Endometrium (tissue), 2 donors: ENCODE data around the gene CLEC20A.

Source experiments
- FAIRE-seq: peaks from 2 replicates; lab custom pipeline; 2012; peaks lifted over from hg19 to GRCh38; lab: Jason Lieb, UNC
- donor health status: control.
- donor health status: control.

Gene CLEC20A

GRCh38 chr1:178496410-178497135 is at the start of gene CLEC20A:
TSS of gene CLEC20A (minus strand) at chr1:178496964. CDS start at chr1:178496939, 25 bp downstream.
- FAIRE-seq = no peak

DNA sequence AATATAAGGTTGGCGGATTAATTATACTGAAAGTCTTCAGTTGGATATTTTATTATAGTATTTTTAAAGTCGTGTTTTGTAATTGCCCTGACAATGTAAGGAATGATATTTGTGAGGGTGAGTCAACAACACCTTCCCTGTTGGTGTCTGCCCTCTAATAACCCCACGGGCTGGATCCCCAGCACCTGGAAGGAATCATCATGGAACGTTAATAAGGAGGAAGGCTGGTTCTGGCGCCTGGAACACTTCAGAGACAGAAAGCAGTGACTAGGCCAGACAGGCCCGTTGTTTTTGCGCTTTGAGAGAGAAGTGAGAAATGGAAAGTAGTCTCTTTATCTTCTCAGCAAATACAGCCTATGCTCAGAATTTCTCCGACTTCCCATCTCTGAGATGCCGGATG is 47.8 kb upstream of the CLEC20A start:
- FAIRE-seq = no peak

DNA sequence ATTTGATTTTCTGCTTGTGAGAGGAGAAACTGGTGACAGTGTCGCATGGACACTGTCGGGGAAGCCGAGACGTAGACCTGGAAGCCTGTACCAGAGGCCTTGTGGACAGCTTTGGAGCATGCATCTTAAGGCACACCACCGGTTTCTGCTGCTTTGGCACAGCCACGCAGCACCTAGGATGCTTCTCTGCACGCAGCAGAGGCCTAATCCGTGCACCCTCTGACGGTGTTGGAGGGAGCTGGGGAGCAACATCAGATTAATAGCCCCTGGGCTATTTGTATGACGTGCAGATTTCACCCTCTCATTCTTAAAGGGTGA is 46.5 kb upstream of the CLEC20A start:
- no peak for FAIRE-seq

DNA sequence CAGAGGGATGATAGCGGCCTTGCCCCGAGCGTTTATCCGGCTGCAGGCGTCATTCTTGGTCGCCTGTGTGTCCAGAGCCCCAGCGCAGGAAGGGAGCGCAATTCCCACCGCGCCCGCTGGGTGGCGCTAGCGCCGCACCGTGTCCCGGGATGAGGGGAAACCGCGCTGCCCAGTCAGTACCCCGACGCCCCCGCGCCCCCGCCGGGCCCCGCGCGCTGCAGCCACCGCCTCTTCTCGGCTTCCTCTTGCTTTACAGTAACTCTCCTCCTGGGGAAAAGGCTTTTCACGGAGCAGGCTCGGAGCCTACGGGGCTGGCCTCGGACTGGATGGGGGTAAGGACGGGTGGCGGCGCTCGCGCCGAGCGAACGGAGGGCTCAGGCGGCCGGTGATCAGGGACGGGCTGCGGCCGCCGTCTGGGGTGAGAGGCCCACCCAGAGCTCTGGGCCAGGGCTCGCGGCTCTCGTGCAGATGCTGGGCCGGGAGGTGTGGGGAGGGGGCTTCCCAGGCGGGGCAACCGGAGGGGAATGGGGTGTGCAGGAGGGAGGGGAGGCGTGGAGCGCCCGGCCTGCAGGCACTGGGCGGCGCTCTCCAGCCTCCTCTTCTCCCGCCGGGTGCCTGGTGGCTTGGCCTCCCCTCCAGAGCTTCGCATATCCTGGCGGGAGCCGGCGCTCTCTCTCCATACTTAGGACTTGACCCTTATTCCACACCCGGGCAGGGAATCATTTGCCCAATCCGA is 46.0 kb upstream of the CLEC20A start:
- no peak for FAIRE-seq

DNA sequence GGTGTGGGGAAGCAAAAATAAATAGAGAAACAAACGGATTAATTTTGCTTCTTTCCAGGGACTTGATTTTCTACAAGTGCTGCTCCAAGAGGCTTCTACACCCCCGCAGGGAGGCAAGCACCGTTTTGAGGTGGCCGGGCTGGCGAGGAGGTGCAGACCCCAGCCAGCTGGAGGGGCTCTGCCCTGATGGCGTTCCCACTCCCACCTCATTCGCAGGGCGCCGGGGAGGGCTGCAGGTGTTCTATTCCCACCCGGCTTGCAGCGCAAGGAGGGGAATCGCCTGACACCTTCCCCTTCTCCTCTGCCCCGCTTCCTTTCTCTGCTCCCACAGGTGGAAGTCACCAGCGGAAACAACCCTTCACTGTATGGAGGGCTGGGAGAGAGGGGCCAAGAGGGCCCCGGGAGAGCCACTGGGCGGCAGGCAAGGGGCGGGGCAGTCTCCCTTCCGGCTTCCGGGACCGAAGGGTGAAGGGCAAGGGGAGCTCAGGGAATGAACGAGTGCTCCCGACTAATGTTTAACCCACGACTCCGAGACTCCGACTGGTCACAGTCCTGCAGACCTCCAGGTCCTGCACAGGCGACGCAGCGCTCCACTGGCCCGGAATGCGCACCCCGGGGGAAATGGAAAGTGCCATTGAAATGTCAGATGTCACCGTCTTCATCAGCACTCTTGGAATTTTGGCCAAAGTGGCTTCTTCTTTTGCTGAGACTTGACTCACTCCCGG is 45.2 kb upstream of the CLEC20A start:
- no peak for FAIRE-seq

DNA sequence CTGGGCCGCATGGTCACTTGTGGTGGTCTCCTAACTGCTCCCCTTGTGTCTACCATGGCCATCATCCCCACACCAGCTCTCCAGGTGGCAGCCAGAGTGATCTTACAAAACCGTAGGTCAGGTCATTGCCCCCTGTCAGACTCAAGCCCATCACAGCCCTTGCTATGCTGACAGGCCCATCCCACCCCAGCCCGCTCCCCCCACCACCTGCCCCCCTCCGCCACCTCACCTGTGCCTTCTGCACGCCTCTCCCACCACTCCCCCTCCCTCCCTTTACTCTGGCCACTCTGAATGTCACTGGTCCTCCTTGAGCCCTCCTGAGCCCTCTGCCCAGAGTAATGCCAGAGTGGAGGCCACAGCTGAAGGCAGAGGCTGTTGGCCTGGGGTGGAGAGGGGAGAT is 44.6 kb upstream of the CLEC20A start:
- no peak for FAIRE-seq

DNA sequence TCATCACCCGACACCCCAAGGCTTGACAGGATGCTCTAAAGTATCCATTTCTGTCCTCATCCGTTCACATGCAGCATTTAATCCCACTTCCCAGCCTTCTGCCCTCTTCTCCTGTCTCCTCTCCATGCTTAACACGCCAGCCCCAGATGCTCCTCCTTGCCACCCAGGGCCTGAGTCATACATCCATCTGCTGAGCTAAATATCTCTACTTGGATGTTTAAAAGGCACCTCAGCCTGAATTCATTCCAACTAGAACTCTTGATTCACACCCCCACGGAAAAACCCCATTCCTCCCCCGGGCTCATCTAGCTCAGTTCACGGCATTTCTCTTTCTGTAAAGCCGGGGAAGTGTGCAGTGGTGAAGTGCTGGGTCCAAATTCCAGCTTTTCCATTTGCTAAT is 43.9 kb upstream of the CLEC20A start:
- FAIRE-seq = no peak

DNA sequence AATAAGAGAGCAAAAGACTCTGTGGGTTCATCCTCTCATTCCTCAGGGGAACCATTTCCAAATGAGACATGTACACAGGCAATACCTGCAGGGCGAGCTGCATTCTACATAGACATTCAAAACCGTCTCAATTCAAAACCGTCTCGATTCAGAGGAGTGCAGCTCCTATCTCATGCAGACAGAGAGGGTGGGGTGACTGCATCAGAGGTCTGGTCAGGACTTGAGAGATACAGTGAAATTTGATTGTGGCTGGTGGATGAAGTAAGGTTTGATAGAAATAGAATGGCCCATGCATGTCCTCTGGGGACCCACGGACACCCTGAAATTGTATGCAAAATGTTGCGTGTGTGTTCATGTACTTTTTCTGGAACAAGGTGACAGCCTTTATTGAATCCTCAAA is 43.4 kb upstream of the CLEC20A start:
- FAIRE-seq = no peak

- FAIRE-seq = no peak
These were observed 42.5 kb upstream of the CLEC20A start for GRCh38 chr1:178539291-178539690.

DNA sequence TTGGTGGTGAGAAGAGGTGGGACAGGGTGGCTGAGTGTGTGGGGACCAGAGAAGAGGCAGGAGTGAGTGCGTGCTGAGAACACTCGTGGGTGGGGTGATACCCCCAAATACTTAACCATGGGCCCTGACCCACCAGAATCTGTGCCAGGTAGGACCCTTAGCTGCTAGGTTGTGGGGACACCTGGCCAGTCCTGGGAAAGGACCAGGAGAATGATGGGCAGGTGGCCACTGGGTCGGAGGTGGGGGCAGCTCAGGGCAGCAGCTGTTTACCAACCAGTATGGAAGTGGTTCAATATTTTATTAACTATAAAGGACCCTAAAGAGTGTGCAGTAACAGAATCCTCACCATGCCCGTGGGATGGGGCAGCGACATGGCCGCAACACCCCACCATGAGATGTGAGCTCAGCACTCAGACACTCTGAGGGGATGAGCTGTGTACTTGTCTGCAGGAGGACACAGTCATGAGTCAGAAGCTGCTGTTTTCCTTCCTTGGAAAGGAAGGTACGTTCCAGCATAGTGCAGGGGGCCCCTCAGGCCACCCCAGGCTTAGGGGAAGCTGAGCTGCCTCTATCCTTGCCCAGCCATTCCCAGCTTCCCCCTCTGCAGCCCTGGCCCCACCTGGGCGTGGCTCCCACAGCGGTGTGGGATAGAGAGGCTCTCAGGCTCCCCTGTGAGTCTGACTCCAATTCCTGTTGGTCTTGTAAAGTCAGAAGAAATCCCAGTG is 41.6 kb upstream of the CLEC20A start:
- FAIRE-seq = no peak

- FAIRE-seq = no peak
These were observed 40.8 kb upstream of the CLEC20A start for GRCh38 chr1:178537382-178538090.

DNA sequence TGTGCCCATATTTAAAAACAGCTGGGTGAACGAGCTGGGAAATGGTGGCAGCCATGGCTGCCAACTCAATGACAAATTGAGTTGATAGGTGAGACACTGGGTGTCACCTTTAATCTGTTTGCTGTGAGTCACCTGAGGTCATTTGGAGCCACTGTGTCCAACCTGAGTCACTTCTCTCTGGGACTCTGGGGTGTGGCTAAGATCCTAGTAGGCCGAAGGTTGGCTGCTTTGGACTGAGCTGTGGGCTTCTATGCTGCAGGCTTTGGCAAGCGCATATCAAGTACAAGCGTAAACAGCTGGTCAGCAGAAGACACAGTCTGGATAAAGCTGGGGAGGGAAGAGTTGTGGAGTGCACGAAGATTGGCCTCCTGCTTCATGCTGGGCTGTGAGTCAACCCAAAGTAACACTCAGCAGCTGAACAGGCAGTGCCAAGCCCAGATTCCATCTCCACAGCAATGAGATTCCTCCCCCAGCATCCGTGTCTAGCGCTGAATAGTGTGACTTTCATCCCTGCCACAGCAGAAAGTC is 40.1 kb upstream of the CLEC20A start:
- no peak for FAIRE-seq

DNA sequence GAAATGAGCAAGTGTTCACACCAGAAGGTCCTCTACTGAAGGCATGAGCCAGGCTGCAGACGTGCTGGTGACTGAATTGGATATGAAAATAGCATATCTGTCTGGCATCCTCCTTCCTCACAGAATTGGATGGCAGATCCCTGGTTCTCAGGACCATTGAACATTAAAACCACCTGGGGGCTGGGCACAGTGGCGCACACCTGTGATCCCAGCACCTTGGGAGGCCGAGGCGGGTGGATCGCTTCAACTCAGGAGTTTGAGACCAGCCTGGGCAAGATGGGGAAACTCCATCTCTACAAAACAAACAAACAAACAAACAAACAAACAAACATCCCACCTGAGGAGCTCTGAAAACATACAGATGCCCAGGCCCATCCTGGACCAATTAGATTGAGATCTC is 39.6 kb upstream of the CLEC20A start:
- no peak for FAIRE-seq

GRCh38 chr1:178534137-178534868 is 37.5 kb upstream of the CLEC20A start:
- no peak for FAIRE-seq

GRCh38 chr1:178533121-178533946 is 36.6 kb upstream of the CLEC20A start:
- no peak for FAIRE-seq

DNA sequence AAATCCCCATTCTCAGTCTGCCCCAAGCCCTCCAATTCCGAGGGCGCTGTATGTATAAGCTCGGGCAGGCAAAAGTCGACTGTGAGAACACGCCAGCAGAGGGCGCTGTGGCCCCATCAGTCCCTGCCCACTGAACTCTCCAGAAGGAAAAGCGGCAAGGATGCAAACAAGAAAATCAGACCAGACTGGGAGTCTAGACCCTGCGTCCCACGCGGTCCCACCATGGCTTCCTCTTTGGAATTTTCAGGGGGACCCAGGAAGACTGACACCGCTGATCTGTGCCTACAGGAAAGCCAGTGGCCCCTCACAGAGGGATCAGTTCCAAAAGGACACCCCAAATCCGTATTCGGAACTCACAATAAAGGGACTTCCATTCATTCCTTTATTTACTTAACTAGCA is 35.6 kb upstream of the CLEC20A start:
- FAIRE-seq = peak; percentile 57

GRCh38 chr1:178531887-178532286 is 35.1 kb upstream of the CLEC20A start:
- FAIRE-seq = no peak

DNA sequence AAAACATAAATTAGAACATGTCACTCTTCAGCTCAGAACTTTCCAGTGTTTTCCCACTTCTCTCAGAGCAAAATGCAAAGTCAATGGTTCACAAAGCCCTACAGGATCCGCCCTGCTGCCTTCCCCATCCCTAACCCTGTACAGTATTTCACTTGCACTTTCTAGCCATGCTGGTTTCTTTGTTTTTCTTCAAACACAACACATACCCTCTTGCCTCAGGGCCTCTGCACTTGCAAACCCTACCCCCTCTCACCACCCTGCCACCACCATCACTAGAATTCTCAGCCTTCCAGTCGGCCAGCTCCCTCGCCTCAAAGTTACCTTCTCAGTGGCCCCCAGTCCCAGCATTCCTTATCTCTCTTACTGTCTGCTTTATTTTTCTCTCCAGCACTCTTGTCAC is 33.7 kb upstream of the CLEC20A start:
- FAIRE-seq = no peak

DNA sequence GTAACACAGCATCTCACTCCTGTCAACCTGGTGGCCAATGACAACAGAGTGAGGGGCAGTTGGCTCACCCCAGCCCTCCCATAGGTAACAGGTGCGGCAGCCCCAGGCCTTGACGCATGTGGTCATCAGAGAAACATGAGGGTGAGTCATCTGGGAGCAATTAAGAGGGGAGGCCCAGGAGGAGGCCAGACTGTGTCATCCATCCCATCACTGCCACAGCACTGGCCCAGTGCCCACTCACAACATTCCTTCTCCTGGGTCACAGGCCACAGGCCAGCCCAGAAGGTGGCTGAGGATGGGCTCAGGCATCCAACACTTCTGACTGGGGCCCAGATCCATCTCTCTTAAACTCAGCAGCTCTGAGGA is 33.3 kb upstream of the CLEC20A start:
- FAIRE-seq = no peak

GRCh38 chr1:178529364-178530036 is 32.7 kb upstream of the CLEC20A start:
- no peak for FAIRE-seq
